Stimulated activated CD8-positive, alpha-beta memory T cell treated with anti-CD3 and anti-CD28 coated beads, Interleukin-7, amount 100 ng/mL, for 48 hours (primary cell): ENCODE data around the gene NAPB.

Experiments
- DNase-seq, 2 donors: peaks; one replicate each; pipeline ENCODE4 v3.0.0-alpha.2; 2020; ENCODE audit warnings: low read depth in 1 of 2; ENCODE audit errors: extremely low read depth in 1 of 2

NAPB gene

DNA sequence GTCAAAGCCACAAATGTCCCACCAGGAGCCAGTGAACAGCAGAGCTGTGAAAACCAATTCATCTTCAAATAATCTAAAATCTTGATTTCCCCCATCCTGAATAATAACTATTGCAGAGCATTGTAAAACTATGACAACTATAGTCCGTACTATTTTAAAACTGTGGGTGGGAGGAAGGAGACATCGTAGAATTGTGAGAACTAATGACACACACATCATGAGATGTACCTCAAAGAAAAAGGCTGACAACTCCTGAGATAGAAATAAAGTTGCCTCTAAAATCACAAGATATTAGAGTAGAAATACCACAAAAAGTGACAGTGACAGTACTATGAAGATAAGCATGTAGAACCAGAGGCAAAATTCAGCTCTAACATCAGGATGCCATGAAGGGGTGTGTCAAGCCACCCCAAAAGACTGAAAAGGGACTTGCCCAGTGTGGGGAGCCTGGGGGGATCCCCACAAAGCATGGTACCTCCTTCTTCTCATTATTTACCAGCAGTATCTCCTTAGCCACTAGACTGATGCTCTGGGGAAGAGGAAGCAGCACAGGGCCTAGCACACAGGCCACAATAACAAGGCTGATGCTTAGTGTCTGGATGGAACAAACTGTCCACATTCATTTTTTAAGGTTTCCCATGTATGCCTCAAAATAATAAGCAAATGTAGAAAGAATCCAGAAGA is 13.4 kb downstream of the NAPB start:
- no peak for DNase-seq

DNA sequence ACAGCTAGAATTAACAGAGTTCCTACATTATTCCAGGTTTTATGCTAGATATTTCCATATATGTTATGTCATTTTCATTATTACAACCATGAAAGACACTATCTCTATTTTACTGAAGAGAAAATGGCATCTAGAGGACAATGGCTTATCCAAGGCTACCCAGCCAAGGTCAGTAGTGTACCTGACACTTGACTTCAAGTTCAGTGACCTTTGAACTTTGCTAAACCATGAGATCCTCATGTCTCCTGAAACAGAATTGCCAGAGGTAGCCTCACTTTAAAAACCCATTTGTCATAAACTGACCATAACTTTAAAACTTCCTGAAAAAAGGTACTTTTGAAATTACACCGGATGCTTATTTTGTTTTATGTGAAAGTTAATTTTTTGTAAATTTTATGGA is 14.4 kb downstream of the NAPB start:
- no peak for DNase-seq

DNA sequence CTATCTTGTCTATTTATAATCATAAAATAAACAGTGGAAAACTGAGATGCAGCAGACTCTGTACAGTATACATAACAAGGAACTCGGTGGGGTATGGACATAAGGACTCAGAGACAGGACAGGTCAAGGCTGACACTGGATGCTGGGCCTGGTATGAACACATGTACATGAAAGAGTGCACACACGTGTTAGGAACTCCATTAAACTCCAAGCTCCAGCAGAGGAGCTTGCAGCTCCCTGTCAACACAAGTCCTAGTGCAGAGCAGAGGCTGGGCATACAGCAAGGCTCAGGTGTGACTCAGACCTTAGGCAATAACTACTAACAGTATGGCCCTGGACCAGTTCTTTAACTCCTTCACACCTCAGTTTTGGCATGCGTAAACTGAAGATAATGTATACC is 17.1 kb downstream of the NAPB start:
- no peak for DNase-seq

DNA sequence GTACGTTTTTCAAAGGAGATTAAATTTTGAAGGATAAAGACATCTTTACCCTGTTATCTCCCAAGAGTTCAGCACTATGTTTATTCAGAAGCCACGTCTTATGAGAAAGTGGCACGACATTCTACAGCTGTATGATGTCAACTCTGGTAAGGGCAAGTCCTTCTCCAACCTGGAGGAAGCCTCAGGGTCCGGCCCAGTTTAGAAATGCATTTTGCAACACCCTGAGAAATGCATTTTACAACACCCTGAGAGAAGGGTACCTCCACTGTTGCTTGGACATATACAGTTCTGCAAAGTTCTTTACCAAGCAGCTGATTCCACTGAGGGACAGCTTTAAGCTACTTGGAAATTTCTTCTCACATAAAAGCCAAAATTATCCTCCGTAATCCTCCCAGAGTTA is 17.5 kb downstream of the NAPB start:
- no peak for DNase-seq

DNA sequence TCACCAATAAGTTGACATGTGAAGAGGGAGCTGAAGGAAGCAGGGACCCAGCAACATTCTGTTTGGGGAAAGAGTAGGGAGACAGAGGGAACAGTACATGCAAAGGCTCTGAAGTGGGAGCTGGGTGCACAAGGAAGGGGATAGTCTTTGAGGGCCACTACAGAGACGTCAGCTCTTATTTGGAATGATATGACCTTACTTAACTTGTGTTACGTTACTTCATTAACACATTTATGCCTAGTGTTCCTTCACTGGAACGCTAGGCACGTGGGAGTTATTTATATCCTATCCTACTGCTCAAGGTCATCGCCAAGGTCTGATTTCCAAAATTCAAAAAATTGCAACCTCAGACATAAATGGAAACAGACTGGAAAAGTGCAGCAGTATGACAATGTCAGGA is 20.2 kb downstream of the NAPB start:
- DNase-seq, result no peak

DNA sequence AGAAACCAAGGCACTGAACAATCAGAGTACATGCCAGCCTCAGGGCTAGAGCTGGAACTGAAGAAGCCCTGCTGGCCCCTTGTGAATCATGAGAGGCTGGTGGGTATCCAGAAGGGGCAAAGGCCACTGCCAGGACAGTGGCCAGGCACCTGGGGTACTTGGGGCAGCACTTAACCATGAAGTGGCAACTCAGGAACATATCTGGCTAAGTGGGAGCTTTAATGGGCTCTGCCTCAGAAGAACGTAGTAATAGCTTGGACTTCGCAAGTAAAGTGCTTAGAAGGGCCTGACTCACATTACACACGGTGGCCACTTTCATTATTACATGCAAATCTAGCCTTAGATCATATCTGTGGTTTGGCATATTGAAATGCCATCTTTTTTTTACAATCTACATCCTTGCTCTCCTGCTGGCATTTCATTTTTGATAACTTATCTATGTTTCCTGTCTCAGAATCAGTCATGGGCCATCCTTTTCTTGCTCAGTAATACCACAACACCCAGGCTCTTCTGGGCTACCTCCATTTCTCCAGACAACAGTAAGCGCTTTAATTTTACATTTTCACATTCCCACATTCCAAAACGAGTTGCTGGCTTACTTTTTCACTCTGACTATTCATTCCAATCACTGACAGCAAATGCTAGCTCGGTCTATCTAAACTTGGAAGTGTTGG is 21.6 kb downstream of the NAPB start:
- no peak for DNase-seq

DNA sequence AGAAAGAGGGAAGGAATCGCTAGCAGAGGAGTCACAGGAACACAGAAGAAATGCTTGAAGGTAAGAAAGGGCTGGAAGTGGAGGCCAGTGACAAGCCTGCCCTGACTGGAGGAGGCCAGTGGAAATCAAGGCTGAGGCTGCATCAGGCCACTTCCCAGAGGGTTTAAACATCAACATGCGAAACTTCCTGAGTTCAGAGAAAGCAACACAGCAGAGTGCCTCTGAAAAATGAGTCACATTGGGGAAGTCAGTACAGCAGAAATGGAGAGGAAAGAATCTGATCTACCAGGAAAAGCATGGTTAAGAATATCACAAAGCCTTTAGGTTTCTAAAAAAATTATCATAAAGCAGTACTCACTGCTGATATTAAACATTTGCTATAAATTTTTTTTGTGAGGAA is 23.3 kb downstream of the NAPB start:
- DNase-seq, result no peak

DNA sequence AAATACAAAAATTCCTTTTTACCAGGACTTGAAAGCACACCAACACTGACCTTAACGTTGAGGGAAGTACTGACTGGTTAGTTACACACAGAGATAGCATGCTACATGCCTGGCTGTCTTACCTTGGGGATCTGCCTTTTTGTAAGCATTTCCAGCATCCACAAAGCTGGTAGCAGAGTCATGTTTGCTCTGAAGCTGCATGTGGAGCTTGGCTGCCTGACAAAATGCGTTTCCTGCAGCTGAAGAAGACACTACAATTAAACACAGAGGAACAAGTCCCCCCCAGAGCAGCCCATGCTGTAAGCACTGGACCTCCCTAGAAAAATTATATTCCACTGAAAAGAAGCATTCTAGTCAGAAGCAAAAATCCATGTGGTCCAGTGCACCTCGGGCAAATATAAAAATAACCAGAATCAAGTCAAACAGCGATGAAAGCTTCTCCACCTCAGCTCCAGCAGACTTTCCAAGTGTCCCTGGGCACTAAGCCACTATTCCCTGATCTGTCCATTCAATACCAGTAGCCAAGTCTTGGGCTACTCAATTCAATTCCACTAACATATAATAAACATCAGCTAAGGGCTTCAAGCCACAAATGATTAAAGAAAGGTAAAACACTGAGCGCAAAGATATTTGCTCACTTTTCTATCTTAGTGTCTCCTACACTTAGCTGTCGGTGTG is 24.2 kb downstream of the NAPB start:
- DNase-seq, result no peak

DNA sequence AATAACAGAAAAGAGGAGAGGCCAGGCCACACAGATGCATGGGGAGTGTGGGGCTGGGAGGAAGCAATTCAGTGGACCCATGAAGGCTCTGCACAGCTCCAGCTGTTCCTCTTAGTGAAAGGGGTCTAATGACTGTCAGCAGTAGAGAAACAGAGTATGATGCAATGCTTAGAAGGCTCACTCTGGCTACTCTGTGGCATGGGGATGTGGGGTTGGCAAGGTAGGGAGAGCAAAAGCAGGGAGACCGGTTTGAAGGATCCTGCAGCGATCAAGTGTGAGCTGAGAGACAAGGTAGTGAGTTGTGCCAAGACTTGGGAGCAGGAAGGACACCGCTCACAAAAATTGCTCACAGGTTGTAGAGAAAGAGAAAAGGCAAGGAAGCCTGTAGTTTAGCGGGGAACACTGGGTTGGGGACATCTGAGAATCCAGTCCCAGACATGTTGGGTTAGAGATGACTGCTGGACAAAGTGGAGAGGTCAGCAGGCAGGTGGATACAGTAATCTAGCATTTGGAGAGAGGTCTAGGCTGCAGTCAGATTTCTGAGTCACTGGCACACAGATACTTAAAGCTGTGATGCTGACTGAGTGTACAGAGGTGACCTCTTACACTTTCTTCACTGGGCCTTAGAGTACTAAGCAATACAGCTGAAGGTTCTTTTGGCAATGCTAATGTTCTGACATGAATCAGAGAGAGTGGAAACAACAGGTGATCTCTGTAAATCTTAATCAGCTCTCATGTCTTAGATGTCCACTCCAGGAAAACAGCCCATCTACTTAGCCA is 27.1 kb downstream of the NAPB start:
- DNase-seq, result no peak

DNA sequence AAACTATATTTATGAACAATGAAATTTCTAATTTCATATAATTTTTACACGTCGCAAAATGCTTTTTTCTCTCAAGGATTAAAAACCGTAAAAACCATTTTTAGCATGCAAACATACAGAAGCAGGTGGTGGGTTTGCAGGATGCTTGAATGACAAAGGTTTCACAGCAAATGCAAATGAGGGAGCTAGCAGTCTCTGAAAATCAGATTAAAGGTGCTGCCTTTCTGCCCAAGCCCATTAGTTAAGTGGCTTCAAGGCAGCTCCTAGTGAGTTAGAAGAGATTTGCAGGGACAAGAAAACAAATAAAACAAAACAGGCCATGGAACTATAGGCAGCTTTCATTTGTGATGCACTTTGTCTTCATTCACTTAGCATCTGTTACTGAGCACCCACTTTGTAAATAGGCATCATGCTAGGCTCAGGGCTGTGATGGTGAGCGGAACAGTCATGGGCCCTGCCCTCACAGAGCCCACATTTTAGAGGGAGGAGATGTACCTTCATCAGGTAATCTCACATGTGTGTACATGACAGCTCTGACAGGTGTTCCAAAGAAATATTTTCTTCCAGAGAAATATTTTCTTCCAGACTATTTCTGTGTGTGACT is 29.5 kb downstream of the NAPB start:
- DNase-seq, result no peak

DNA sequence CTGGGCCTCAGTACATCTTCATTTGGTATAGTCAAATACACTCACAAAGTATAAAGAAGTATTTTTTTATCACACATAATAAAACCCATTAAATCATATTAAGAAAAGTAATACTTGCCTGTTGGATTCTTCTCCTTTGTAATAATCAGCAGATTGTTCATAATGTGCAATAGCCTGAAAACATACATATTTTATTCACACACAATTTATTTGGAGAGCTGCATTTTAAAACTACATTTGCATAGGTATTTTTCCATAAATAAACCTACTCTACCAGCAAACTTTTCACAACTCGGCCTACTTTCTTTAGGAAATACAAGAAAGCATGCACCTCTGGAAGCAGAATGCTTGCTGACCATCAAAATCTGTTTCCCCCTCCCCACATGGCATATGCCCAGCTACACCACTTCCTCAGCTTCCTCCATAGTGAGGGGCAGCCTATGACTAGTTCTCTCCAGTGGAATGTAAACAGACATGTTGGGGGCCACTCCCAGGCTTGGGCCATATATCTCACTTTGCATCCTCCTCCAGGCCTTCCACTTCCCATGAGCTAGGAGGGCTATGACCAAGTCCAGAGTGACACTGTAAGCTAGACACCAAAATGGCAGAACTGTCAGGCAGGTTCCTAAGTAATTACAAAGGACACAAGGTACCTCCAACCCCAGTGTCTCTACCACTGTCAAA is 31.1 kb downstream of the NAPB start:
- DNase-seq, result no peak

DNA sequence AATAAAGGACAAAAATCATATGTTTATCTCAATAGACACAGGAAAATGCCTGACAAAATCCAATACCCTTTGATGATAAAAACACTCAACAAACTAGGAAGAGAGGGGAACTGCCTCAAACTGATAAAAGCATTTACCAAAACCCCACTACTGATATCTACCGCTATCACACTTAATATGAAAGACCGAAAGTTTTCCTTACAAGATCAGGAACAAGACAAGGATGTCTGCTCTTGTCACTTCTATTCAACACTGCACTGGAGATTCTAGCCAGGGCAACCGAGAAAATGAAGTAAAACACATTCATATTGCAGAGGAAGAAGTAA is 34.2 kb downstream of the NAPB start:
- no peak for DNase-seq

DNA sequence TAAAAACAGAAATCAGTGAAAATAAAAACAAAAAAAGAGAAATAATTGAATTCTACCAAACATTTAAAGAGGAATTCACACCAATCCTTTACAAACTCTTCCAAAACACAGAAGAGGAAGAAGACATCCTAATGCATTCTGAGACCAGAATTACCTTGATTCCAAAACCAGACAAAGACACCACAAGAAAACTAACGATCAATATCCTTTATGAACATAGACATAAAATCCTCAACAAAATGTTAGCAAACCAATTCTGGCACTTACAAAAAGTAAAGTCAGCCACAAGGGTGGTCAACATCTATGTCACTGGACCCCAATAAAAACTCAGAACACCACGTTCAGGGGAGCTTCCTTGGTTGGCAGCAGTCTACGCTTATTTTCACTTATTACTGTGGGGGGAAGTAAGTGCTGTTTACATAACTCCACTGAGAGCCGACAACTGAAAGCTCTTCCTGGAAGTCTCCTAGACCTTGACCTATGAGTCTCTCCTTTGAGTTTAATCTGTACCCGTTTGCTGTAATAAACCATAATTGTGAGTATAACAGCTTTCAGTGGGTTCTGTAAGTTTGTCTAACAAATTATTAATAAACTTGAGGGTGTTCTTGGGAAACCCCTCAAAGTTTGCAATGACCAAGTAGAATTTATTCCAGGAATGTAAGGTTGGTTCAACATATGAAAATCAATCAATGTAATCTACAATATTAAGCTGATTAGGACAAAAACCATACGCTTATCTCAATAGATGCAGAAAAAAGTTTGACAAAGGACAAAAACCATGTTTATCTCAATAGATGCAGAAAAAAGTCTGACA is 34.8 kb downstream of the NAPB start:
- DNase-seq, result no peak

DNA sequence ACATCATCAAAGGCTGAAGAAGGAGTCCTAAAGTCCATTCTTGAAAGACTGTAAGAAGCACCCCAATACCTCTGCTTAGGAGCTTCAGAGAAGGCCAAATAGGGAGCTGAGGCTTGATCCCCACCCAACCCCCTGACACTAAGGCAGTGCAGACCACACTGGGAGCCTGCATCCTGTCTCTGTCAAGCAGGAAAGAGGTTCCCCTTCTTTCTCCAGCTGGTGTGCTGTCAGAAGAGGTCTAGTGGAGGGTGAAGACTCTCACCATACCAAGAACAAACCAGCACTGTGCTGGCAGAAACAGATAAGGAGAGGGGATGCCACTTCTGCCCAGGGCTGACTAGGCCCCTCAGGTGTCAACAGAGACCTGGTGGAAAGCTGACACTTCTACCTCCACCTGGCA is 39.4 kb downstream of the NAPB start:
- no peak for DNase-seq

DNA sequence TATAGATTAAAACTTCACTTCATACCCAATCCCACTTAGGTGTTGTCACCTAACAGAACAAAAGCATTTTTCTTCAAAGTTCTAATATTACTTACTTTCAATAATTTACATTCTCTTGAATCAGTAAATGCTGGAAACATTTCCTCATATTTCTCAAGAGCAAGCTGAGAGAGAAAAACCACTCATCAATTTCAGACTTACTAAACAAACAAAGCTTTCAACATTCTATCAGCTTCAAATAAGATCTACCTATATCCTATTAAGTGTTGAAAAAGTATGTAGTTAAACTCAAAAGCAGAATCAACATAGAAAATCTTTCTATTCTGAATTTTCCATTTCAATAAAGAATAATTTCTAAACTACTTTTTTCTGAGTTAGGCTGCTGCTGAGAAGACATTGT is 41.5 kb downstream of the NAPB start:
- DNase-seq, result no peak

DNA sequence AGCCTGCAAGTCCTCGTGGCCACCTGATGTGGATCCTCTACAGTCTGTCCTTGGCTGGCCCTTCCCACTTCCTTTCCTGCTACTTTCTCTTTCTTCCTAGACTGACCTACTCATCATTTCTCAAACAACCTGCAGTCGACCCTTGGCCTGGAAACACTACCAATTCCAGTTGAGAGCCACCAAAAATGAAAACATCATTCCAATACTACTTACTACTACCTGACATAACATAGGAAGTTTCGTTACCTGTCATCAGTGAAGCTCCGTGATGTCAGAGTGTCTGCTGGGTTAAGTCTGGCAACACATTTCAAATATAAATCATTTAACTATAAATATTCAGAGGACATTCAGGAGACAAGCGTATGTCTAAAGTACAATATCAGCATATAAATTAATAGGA is 45.5 kb downstream of the NAPB start:
- no peak for DNase-seq

DNA sequence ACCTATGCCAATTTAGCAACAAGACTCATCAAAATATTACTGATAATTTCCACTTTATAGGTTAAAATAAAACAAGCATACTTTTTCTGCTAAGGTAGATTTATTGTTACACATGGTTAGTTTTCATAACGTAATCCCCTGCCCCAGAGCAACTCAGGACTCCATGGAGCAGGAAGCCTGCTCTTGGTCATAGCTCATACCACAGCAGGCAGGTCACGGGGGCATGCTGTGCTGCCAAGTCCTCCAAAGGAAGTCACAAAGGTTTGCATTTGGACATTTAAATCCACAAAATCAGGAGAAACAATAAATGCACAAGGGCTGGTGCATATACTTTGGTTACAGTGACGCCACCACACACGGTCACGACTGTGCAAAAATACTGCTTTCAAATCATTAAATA is 46.8 kb downstream of the NAPB start:
- no peak for DNase-seq

DNA sequence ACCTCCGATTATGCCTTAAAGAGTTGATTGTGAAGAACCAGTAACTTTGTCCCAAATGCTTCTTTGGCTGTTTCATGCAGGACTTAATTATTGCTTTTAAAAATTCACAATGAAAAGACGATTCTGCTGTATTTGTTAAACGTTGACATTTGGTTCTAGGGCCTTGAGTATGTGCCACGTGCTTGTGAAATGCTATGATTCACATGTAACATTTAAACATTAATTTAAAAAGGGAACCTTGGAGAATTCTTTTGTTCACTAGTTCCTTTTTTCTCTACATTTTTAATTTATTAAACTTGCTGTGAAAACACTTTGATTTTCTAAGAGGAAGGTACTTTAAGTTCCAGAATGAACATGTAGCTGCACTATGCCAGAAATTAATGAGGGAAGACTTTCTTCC is 49.8 kb downstream of the NAPB start:
- DNase-seq, result no peak

DNA sequence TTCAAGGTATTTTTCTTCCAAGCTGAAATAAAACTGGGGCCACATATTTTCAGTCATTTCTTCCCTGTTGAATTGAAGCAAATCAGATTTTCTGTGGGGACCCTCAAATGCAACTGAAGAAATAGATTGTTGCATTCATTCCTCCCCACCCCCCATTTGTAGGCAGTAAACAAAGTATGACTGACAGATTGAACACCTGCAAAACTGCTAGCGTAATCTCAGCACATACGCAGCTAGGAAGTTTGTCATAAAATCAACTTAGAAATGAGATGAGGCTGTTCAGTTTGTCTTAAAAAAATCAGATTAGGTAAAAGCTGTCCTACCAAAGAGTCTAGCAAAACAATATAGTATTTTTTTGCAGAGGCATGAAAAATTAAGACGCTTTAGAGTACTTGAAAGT is 50.4 kb downstream of the NAPB start:
- DNase-seq, result no peak

DNA sequence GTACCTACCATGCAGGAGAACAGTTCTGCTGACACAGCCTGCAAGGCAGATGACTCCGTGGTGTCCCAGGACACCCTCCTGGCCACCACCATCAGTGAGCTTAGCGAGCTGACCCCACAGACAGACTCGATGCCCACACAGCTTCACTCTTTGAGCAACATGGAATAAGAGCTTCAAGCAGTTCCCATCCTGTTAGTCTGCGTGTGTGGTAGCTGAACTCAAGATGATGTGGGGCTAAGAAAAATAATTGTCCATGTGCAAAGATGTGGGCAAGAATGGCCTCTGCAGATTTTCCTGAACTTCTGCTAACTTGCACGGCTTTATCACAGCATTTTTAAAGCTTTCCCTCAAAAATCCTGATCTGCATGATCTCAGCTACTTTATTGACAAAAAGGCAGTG is 51.0 kb downstream of the NAPB start:
- no peak for DNase-seq
